ENCODE results near the gene TMEM139.

The TMEM139 gene

DNA sequence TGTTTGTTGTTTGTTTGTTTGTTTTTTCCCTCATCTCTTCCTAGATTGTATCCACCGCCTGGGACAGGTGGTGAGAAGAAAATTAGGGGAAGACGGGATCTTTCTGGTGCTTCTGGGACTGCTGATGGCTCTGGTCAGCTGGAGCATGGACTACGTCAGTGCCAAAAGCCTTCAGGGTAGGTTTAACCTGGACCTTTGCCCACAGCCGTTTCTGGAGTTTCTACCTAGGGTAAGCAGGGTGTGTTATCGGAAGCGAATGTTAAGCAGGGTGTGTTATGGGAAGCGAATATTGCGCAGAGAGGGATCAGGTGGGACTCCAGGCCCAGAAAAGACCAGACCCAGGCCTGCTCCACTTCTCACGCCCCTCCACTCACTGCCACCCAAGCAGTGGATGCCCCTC, 35.9 kb downstream of the TMEM139 start:
- H3K4me3 ChIP-seq (ENCODE audit: low read depth, low read length): no peak overlapping the region
- no peaks in the 10 kb centered on the region for H3K4me1 ChIP-seq (ENCODE audit: control insufficient read depth, insufficient read depth, low read length)
- H3K27ac ChIP-seq (ENCODE audit: extremely low read depth, low read depth, low read length): no peak overlapping the region
- H3K9me3 ChIP-seq (ENCODE audit: control insufficient read depth, insufficient read depth, low read depth, low read length): no peaks in the 10 kb centered on the region
- ChIA-PET CTCF (no interaction called here), POLR2A (no interaction called here)
- TF ChIP-seq ZNF239 (tag by site-specific recombination; IDR thresholded peaks at IDR 0.05): no peak
- TF ChIP-seq, protein P1, sequence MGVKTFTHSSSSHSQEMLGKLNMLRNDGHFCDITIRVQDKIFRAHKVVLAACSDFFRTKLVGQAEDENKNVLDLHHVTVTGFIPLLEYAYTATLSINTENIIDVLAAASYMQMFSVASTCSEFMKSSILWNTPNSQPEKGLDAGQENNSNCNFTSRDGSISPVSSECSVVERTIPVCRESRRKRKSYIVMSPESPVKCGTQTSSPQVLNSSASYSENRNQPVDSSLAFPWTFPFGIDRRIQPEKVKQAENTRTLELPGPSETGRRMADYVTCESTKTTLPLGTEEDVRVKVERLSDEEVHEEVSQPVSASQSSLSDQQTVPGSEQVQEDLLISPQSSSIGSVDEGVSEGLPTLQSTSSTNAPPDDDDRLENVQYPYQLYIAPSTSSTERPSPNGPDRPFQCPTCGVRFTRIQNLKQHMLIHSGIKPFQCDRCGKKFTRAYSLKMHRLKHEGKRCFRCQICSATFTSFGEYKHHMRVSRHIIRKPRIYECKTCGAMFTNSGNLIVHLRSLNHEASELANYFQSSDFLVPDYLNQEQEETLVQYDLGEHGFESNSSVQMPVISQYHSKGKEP (tag by site-specific recombination; IDR thresholded peaks at IDR 0.05): no peak
- no peak for TF ChIP-seq ZNF112 (tag by site-specific recombination; IDR thresholded peaks at IDR 0.05)
- TF ChIP-seq ZNF677 (tag by site-specific recombination; IDR thresholded peaks at IDR 0.05): no peak
- TF ChIP-seq ZSCAN18 (tag by site-specific recombination; IDR thresholded peaks at IDR 0.05): no peak
- no peak for TF ChIP-seq KLF17 (tag by site-specific recombination; IDR thresholded peaks at IDR 0.05)
- H3K36me3 ChIP-seq (ENCODE audit: control insufficient read depth in 2 of 2, insufficient read depth in 1 of 2, low read length in 2 of 2): no peaks in the 10 kb centered on the region

DNA sequence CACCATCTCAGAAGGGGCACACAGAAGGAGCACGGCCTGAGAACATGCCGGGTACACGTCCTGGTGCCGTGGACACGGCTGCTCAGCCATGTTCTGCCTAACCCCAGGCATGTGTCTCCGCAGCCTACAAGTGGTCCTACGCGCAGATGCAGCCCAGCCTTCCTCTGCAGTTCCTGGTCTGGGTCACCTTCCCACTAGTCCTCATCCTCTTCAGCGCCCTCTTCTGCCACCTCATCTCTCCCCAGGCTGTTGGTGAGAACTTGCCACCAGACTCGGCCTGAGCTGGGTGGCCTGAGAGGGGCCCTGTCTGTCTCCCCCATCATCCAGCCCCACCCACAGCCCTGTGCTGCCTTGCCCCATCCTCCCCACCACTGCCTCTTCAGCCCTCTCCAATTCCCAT, 36.5 kb downstream of the TMEM139 start:
- TF ChIP-seq KLF10 (tag by site-specific recombination; IDR thresholded peaks at IDR 0.05) (no peak), ZNF311 (tag by site-specific recombination; IDR thresholded peaks at IDR 0.05; ENCODE audit: borderline replicate concordance) (no peak), SP3 (tag by site-specific recombination; IDR thresholded peaks at IDR 0.05) (no peak), ZNF645 (tag by site-specific recombination; IDR thresholded peaks at IDR 0.05) (no peak), ZNF473 (tag by site-specific recombination; IDR thresholded peaks at IDR 0.05) (no peak), OSR2 (tag by site-specific recombination; IDR thresholded peaks at IDR 0.05) (no peak), GLIS2 (tag by site-specific recombination; IDR thresholded peaks at IDR 0.05) (no peak)
- Histone ChIP-seq H3K27ac (ENCODE audit: extremely low read depth, low read depth, low read length) (no peak overlapping the region), H3K4me3 (ENCODE audit: low read depth, low read length) (no peak overlapping the region), H3K36me3 (ENCODE audit: control insufficient read depth in 2 of 2, insufficient read depth in 1 of 2, low read length in 2 of 2) (no peaks in the 10 kb centered on the region), H3K4me1 (ENCODE audit: control insufficient read depth, insufficient read depth, low read length) (no peaks in the 10 kb centered on the region), H3K9me3 (ENCODE audit: control insufficient read depth, insufficient read depth, low read depth, low read length) (no peaks in the 10 kb centered on the region)
- ChIA-PET POLR2A (no interaction called here), CTCF (interaction anchor here (0.6 to 1.1 kb wide), 2 partner anchors 14 to 22 kb away, joined by 3 to 4 read pairs; no protein-coding TSS in a partner anchor)

DNA sequence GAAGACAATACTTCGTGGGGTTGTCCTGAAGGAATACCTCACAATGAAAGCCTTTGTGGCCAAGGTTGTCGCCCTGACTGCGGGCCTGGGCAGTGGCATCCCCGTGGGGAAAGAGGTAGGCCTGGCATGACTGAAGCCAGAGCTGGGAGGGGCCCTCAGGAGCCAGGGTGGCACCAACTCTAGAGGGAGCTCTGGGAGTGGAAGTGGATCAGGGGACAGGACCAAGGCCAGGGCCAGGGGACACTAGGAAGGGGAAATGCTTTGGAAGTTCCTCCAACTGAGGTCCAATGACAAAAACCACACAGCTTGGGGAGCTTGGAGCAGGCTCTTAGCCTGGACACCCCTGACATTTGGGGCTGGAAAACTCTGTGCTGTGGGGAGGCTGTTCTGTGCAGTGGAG, 37.0 kb downstream of the TMEM139 start:
- no peak for TF ChIP-seq ZNF24 (tag by site-specific recombination; IDR thresholded peaks at IDR 0.05)
- TF ChIP-seq ZNF138 (tag by site-specific recombination; IDR thresholded peaks at IDR 0.05; ENCODE audit: borderline replicate concordance): no peak
- TF ChIP-seq REST (tag by site-specific recombination; IDR thresholded peaks at IDR 0.05): peak; percentile 87
- TF ChIP-seq ZNF555 (tag by site-specific recombination; conservative IDR thresholded peaks at IDR 0.05): no peak
- Histone ChIP-seq H3K36me3 (ENCODE audit: control insufficient read depth in 2 of 2, insufficient read depth in 1 of 2, low read length in 2 of 2) (no peaks in the 10 kb centered on the region), H3K4me1 (ENCODE audit: control insufficient read depth, insufficient read depth, low read length) (no peaks in the 10 kb centered on the region), H3K27ac (ENCODE audit: extremely low read depth, low read depth, low read length) (no peak overlapping the region), H3K9me3 (ENCODE audit: control insufficient read depth, insufficient read depth, low read depth, low read length) (no peaks in the 10 kb centered on the region), H3K4me3 (ENCODE audit: low read depth, low read length) (no peak overlapping the region)
- ChIA-PET CTCF (interaction anchor here (0.5 to 1.1 kb wide), 4 partner anchors 14 to 455 kb away, joined by 3 to 4 read pairs (median 3); no protein-coding TSS in a partner anchor), POLR2A (no interaction called here)

Measured in HEK293 (cell line).